ENCODE data around the gene CD27.

- TF ChIP-seq GATA2 (IDR thresholded peaks at IDR 0.05; ENCODE audit: low read depth, low read length), result no peak
- no peak for TF ChIP-seq GATA3 (IDR thresholded peaks at IDR 0.05; ENCODE audit: low read depth, low read length)
These were observed 23.5 kb downstream of the CD27 start for GRCh38 chr12:6468283-6468575.
